A673 (cell line): ENCODE data around the gene HAND1. TPM values are rescaled to one million over a fixed set of nuclear protein-coding genes. Genes with fewer than 3 reads are reported as not detected.
"Not testable (repeated sequence)": the region's sequence is repeated elsewhere in the genome, so short reads cannot be mapped to it uniquely, and the experiment has no call there.

Experiments
- BruUV-seq: library from RNA; stranded (reverse); fragments of 400-500 nt; replicated peaks from 2 replicates; lab custom pipeline; 2021; lab: Mats Ljungman, UMichigan
- CTCF ChIA-PET: fragments of 300-600 bp; sonication (Branson Sonifier 250); formaldehyde crosslinking; loops from one replicate; lab custom pipeline; 2022; ENCODE audit warnings: antibody characterized with exemption; lab: Charles Lee
- POLR2A ChIA-PET: fragments of 300-600 bp; sonication (Branson Sonifier 250); formaldehyde crosslinking; loops from one replicate; lab custom pipeline; 2022; ENCODE audit warnings: antibody characterized with exemption; ENCODE audit not compliant: low non-redundant PET; lab: Charles Lee
- DNase-seq: peaks from one replicate; pipeline ENCODE4 v3.0.0-alpha.2; 2015; ENCODE audit warnings: low spot score
- H3K27ac ChIP-seq: fragments of 200-600 bp; sonication (generic); 2 replicates; pipeline ENCODE4 v1.5.1; 2016; ENCODE audit warnings: mixed run types, low read depth, mild to moderate bottlenecking, mixed read lengths, antibody characterized with exemption, low read length; ENCODE audit not compliant: poor library complexity, severe bottlenecking
- H3K27me3 ChIP-seq: fragments of 200-600 bp; sonication (generic); replicated peaks from 2 replicates; pipeline ENCODE4 v1.6.1; 2017; ENCODE audit warnings: mixed run types, low read depth, mild to moderate bottlenecking, mixed read lengths, antibody characterized with exemption, low read length; ENCODE audit not compliant: insufficient read depth, poor library complexity
- H3K36me3 ChIP-seq: fragments of 200-600 bp; sonication (generic); 2 replicates; pipeline ENCODE4 v1.6.1; 2016; ENCODE audit warnings: mixed run types, mild to moderate bottlenecking, mixed read lengths, antibody characterized with exemption, low read length; ENCODE audit not compliant: insufficient read depth, poor library complexity, severe bottlenecking
- H3K4me1 ChIP-seq: fragments of 200-600 bp; sonication (generic); 2 replicates; pipeline ENCODE4 v1.6.1; 2017; ENCODE audit warnings: mixed run types, mild to moderate bottlenecking, mixed read lengths, antibody characterized with exemption, low read length; ENCODE audit not compliant: insufficient read depth, poor library complexity, severe bottlenecking
- H3K4me3 ChIP-seq: fragments of 200-600 bp; sonication (generic); 2 replicates; pipeline ENCODE4 v1.5.1; 2016; ENCODE audit warnings: low read depth, mixed run types, mild to moderate bottlenecking, mixed read lengths, low read length; ENCODE audit not compliant: poor library complexity, severe bottlenecking
- H3K9me3 ChIP-seq: fragments of 200-600 bp; sonication (generic); 2 replicates; pipeline ENCODE4 v1.6.1; 2016; ENCODE audit warnings: mixed run types, low read depth, mild to moderate bottlenecking, mixed read lengths, antibody characterized with exemption, low read length; ENCODE audit not compliant: poor library complexity, severe bottlenecking
- EZH2 ChIP-seq: fragments of 200-600 bp; sonication (generic); IDR thresholded peaks from 2 replicates; pipeline ENCODE4 v1.6.1; 2017; ENCODE audit warnings: borderline replicate concordance, low read depth, mild to moderate bottlenecking, mixed read lengths, antibody characterized with exemption, low read length; ENCODE audit not compliant: poor library complexity, severe bottlenecking
- intact Hi-C: fragments of 100-400 bp; cut with micrococcal nuclease; formaldehyde crosslinking; loops from one replicate; pipeline ENCODE4 v1.10.0; 2022; ENCODE audit not compliant: unreplicated experiment
- total RNA-seq: library from RNA; stranded (reverse); gene quantifications from 2 replicates; pipeline ENCODE4 v1.2.3, GENCODE V29; 2021
- TF ChIP-seq, protein P1 (sequence below): fragments of 300-800, 200-600 bp; sonication (generic); conservative IDR thresholded peaks from 2 replicates; pipeline ENCODE4 v1.5.1; 2017; ENCODE audit warnings: low read depth, mild to moderate bottlenecking, antibody characterized with exemption, low read length, moderate library complexity, mixed read lengths

Gene HAND1
- total RNA-seq, 1 experiment from 2014 or later, result not detected

GRCh38 chr5:154516475-154516874 is 38.4 kb upstream of the HAND1 start:
- no TSS peak for BruUV-seq
- ChIA-PET POLR2A (no interaction called here), CTCF (no interaction called here)
- Histone ChIP-seq H3K9me3 (no peaks in the 10 kb centered on the region), H3K27me3 (no peaks in the 10 kb centered on the region), H3K4me3 (no peak overlapping the region), H3K27ac (no peak overlapping the region), H3K4me1 (no peaks in the 10 kb centered on the region), H3K36me3 (no peaks in the 10 kb centered on the region)
- no peak for DNase-seq
- intact Hi-C loops, result no loop called here
- TF ChIP-seq, protein P1, sequence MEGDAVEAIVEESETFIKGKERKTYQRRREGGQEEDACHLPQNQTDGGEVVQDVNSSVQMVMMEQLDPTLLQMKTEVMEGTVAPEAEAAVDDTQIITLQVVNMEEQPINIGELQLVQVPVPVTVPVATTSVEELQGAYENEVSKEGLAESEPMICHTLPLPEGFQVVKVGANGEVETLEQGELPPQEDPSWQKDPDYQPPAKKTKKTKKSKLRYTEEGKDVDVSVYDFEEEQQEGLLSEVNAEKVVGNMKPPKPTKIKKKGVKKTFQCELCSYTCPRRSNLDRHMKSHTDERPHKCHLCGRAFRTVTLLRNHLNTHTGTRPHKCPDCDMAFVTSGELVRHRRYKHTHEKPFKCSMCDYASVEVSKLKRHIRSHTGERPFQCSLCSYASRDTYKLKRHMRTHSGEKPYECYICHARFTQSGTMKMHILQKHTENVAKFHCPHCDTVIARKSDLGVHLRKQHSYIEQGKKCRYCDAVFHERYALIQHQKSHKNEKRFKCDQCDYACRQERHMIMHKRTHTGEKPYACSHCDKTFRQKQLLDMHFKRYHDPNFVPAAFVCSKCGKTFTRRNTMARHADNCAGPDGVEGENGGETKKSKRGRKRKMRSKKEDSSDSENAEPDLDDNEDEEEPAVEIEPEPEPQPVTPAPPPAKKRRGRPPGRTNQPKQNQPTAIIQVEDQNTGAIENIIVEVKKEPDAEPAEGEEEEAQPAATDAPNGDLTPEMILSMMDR, result no peak
- no peak for TF ChIP-seq EZH2

DNA sequence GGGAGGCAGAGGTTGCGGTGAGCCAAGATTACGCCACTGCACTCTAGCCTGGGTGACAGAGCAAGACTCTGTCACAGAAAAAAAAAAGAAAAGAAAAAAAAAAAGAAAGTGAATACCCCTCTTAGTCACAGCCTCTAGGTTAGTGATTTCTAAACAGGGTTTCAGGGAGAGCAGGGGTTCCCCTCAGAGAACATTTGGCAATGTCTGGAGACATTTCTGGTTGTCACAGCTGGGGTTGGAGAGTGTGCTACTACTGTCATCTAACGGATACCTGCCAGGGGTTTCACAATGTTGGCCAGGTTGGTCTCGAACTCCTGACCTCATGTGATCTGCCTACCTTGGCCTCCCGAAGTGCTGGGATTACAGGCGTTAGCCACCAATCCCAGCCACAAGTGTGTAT is 37.5 kb upstream of the HAND1 start:
- H3K27me3 ChIP-seq, BruUV-seq, CTCF ChIA-PET, H3K4me3 ChIP-seq, intact Hi-C loops, H3K27ac ChIP-seq, H3K36me3 ChIP-seq, H3K4me1 ChIP-seq, DNase-seq, POLR2A ChIA-PET, H3K9me3 ChIP-seq: not testable (repeated sequence)

GRCh38 chr5:154514331-154514730 is 36.3 kb upstream of the HAND1 start:
- TF ChIP-seq, protein P1, result no peak
- TF ChIP-seq EZH2, result no peak
- BruUV-seq, result no TSS peak
- intact Hi-C loops, result no loop called here
- DNase-seq, result no peak
- no peak overlapping the region for H3K4me3 ChIP-seq
- no peaks in the 10 kb centered on the region for H3K9me3 ChIP-seq
- no peaks in the 10 kb centered on the region for H3K36me3 ChIP-seq
- no peaks in the 10 kb centered on the region for H3K27me3 ChIP-seq
- no peaks in the 10 kb centered on the region for H3K4me1 ChIP-seq
- H3K27ac ChIP-seq, result no peak overlapping the region
- ChIA-PET CTCF (no interaction called here), POLR2A (no interaction called here)

- no TSS peak for BruUV-seq
- intact Hi-C loops, result no loop called here
- Histone ChIP-seq H3K27me3 (no peaks in the 10 kb centered on the region), H3K9me3 (no peaks in the 10 kb centered on the region), H3K36me3 (no peaks in the 10 kb centered on the region), H3K4me1 (no peaks in the 10 kb centered on the region), H3K27ac (no peak overlapping the region), H3K4me3 (no peak overlapping the region)
- ChIA-PET CTCF (no interaction called here), POLR2A (no interaction called here)
- DNase-seq, result no peak
- TF ChIP-seq EZH2, result no peak
- TF ChIP-seq, protein P1, result no peak
Measured at GRCh38 chr5:154513669-154514084, 35.6 kb upstream of the HAND1 start.
